Breast epithelium (tissue), 4 donors: Measurements from ENCODE around the gene TMEM132D. TPM values are rescaled to one million over a fixed set of nuclear protein-coding genes. Genes with fewer than 3 reads are reported as not detected.
"Not testable (repeated sequence)": the region's sequence is repeated elsewhere in the genome, so short reads cannot be mapped to it uniquely, and the experiment has no call there.

Experiments used
- DNase-seq, 2 donors: peaks; one replicate each; pipeline ENCODE4 v3.0.0-alpha.2; 2019; ENCODE audit warnings: low spot score in 2 of 2
- H3K27ac ChIP-seq, 2 donors: fragments of 200-600 bp; sonication (generic) in 1 of 2; one replicate each; pipeline ENCODE4 v1.5.1; 2016 to 2019; ENCODE audit warnings: mild to moderate bottlenecking in 1 of 2
- H3K27me3 ChIP-seq, 2 donors: fragments of 200-600 bp; sonication (generic) in 1 of 2; one replicate each; pipeline versions ENCODE4 v1.5.1 to v1.6.0; 2017 to 2019; ENCODE audit warnings: control low read depth in 1 of 2, mild to moderate bottlenecking in 1 of 2
- H3K36me3 ChIP-seq: fragments of 200-600 bp; one replicate; pipeline ENCODE4 v1.5.1; 2019
- H3K4me1 ChIP-seq, 2 donors: fragments of 200-600 bp; sonication (generic); one replicate each; pipeline ENCODE4 v1.5.1; 2016 to 2019; ENCODE audit warnings: control low read depth in 1 of 2
- H3K4me3 ChIP-seq, 3 donors: fragments of 200-600 bp; sonication (generic); 1 replicate in 2 of 3; 2 replicates in 1 of 3; pipeline ENCODE4 v1.5.1; 2016 to 2019; ENCODE audit warnings: mild to moderate bottlenecking in 3 of 3, moderate library complexity in 2 of 3
- H3K9me3 ChIP-seq, 2 donors: fragments of 200-600 bp; sonication (generic) in 1 of 2; one replicate each; pipeline ENCODE4 v1.5.1; 2016 to 2019; ENCODE audit warnings: control low read depth in 1 of 2
- POLR2A ChIP-seq: fragments of 450-650 bp; IDR thresholded peaks from one replicate; pipeline ENCODE4 v1.6.1; 2016; ENCODE audit warnings: antibody characterized with exemption, mild to moderate bottlenecking, moderate library complexity
- POLR2AphosphoS5 ChIP-seq, 3 donors: sonication (generic); formaldehyde crosslinking; IDR thresholded peaks; one replicate each; pipeline ENCODE4 v1.6.1; 2017; ENCODE audit warnings: antibody characterized with exemption in 3 of 3
- intact Hi-C: fragments of 100-400 bp; cut with DNase I; formaldehyde crosslinking; loops from one replicate; pipeline ENCODE4 v1.15.1; 2023; ENCODE audit warnings: low total_unique reads
- total RNA-seq, 3 donors: library from RNA; depleted of rRNA; stranded (reverse); fragments of >200 nt; gene quantifications; one replicate each; pipeline ENCODE4 v1.1.0, GENCODE V29; 2016
- TF ChIP-seq, protein P1 (sequence below), 3 donors: fragments of 450-650 bp; IDR thresholded peaks; one replicate each; pipeline ENCODE4 v1.5.1; 2016 to 2017; ENCODE audit warnings: antibody characterized with exemption in 3 of 3, mild to moderate bottlenecking in 3 of 3, moderate library complexity in 3 of 3

Gene TMEM132D
- total RNA-seq, 3 donors from 2014 or later = not detected

DNA sequence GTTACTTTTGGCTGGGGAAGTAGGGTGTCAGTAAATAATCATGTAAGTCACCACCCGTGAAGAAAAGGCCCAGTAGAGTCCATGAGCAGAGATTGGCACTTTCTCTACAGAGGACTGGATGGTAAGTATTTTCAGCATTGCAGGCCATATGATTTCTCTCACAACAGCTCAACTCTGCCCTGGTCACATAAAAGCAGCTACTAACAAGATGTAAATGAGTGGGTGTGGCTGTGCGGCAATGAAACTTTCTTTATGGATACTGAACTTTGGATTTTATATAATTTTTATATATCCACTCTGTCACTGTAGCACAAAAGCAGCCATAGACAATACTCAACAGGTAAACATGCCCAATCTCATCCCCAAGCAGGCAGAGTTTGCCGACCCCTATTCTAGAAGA, 706.9 kb downstream of the TMEM132D start:
- DNase-seq = no peak
- intact Hi-C loops = no loop called here

DNA sequence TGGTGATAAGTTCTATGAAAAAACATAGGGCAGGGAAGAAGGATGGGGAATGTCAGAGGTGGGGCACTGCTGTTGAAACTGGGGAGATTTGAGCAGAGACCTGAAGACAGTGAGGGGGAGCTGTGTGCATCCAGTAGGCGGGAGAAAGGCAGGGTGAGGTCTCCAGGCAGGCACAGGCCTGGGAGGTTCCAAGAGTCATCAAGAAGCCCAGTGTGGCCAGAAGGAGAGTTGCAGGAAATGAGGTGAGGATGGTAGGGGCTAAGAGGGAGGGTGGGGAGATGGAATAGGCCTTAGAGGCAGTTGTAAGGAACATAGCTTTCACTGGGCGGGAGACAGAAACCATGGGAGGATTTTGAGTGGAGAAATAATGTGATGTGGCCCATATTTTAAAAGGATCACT, 708.7 kb downstream of the TMEM132D start:
- H3K36me3 ChIP-seq = no peaks in the 10 kb centered on the region
- H3K9me3 ChIP-seq = peaks cover 8 to 22% of the 10 kb centered on the region in 2 donors
- DNase-seq = no peak
- no peaks in the 10 kb centered on the region for H3K27me3 ChIP-seq
- no peak overlapping the region for H3K4me3 ChIP-seq
- TF ChIP-seq, protein P1, sequence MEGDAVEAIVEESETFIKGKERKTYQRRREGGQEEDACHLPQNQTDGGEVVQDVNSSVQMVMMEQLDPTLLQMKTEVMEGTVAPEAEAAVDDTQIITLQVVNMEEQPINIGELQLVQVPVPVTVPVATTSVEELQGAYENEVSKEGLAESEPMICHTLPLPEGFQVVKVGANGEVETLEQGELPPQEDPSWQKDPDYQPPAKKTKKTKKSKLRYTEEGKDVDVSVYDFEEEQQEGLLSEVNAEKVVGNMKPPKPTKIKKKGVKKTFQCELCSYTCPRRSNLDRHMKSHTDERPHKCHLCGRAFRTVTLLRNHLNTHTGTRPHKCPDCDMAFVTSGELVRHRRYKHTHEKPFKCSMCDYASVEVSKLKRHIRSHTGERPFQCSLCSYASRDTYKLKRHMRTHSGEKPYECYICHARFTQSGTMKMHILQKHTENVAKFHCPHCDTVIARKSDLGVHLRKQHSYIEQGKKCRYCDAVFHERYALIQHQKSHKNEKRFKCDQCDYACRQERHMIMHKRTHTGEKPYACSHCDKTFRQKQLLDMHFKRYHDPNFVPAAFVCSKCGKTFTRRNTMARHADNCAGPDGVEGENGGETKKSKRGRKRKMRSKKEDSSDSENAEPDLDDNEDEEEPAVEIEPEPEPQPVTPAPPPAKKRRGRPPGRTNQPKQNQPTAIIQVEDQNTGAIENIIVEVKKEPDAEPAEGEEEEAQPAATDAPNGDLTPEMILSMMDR (IDR thresholded peaks at IDR 0.05) = no peak
- no peak overlapping the region for H3K27ac ChIP-seq
- H3K4me1 ChIP-seq = no peaks in the 10 kb centered on the region
- intact Hi-C loops = no loop called here

More for the DNA sequence above, 706.9 kb downstream of the TMEM132D start:
- H3K4me1 ChIP-seq = no peaks in the 10 kb centered on the region
- H3K27me3 ChIP-seq = no peaks in the 10 kb centered on the region
- H3K36me3 ChIP-seq = no peaks in the 10 kb centered on the region
- no peak overlapping the region for H3K27ac ChIP-seq
- peaks cover 8 to 27% of the 10 kb centered on the region in 2 donors for H3K9me3 ChIP-seq
- no peak overlapping the region for H3K4me3 ChIP-seq
- no peak for TF ChIP-seq POLR2AphosphoS5 (IDR thresholded peaks at IDR 0.05)
- TF ChIP-seq, protein P1 (IDR thresholded peaks at IDR 0.05) = no peak
- no peak for TF ChIP-seq POLR2A

DNA sequence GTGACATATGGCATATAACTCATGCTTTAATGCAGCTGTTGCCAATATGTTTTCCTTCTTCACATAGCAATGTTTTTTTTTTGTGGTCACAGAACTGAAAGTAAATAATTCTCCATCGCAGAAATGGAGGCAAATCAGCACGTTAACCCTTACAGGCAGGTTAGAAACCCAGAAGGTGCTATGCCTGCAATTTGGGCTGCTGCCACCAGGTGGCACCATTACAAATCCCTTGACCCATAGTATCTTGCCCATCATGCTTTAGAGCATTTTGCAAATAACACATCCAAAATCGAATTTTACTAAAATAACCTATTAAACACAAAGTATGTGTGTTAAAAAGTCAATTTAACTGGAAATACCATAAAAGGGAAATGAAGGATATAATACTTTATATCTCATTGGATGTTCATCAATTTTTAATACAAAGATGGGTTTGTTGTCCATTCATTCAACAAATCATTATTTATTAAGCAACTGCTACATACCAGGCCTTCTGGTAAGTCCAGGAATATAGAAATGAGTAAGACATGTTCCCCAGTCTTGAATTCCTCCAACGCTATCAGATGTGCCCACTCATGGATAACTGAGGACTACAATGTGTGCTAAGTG, 710.5 kb downstream of the TMEM132D start:
- Histone ChIP-seq H3K27me3 (no peaks in the 10 kb centered on the region), H3K9me3 (peaks cover 8 to 21% of the 10 kb centered on the region in 2 donors), H3K36me3 (no peaks in the 10 kb centered on the region), H3K4me1 (no peaks in the 10 kb centered on the region), H3K27ac (no peak overlapping the region), H3K4me3 (no peak overlapping the region)
- DNase-seq = no peak
- intact Hi-C loops = no loop called here
- TF ChIP-seq, protein P1 (IDR thresholded peaks at IDR 0.05) = peak in 1 of 3 donors; percentile 10
- TF ChIP-seq POLR2A = no peak

DNA sequence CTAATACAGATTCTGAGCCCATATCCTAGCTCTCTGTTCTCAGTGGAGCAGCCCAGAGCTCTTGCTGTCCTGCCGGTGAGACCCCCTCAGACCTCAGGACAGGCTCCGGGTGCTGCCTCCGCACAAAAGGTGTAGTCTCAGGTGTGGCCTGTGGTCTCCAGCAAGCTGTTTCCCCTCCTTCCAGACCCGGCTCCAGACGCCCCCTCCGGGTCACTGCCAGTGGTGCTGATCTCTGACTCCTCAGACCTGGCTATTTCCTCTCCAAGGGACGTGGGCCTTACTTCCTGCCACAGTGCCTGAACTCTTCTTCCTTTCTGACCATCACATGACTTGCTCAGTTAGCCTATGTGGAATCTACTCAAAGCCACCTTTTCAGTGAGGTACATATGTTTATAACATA, 713.0 kb downstream of the TMEM132D start:
- DNase-seq = no peak
- Histone ChIP-seq H3K36me3 (no peaks in the 10 kb centered on the region), H3K27ac (no peak overlapping the region), H3K4me1 (no peaks in the 10 kb centered on the region), H3K4me3 (no peak overlapping the region), H3K27me3 (no peaks in the 10 kb centered on the region), H3K9me3 (peaks cover 8 to 31% of the 10 kb centered on the region in 2 donors)
- TF ChIP-seq, protein P1 (IDR thresholded peaks at IDR 0.05) = no peak
- no peak for TF ChIP-seq POLR2AphosphoS5 (IDR thresholded peaks at IDR 0.05)
- no peak for TF ChIP-seq POLR2A
- intact Hi-C loops = no loop called here

DNA sequence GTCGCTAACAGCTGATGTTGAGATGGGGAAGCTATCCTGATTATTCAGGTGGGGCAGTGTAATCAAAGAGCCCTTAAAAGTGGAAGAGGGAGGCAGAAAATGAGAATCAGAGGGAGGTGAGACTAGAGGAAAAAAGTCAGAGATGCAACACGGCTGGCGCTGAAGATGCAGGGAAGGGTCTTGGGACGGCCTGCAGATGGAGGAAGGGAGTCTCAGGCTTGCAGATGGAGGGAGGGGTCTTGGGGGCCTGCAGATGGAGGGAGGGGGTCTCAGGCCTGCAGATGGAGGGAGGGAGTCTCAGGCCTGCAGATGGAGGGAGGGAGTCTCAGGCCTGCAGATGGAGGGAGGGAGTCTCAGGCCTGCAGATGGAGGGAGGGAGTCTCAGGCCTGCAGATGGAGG, 713.9 kb downstream of the TMEM132D start:
- H3K4me1 ChIP-seq, DNase-seq, H3K4me3 ChIP-seq, H3K27ac ChIP-seq, intact Hi-C loops, H3K36me3 ChIP-seq, H3K27me3 ChIP-seq: not testable (repeated sequence)
- H3K9me3 ChIP-seq = peaks cover 8 to 31% of the 10 kb centered on the region in 2 donors

DNA sequence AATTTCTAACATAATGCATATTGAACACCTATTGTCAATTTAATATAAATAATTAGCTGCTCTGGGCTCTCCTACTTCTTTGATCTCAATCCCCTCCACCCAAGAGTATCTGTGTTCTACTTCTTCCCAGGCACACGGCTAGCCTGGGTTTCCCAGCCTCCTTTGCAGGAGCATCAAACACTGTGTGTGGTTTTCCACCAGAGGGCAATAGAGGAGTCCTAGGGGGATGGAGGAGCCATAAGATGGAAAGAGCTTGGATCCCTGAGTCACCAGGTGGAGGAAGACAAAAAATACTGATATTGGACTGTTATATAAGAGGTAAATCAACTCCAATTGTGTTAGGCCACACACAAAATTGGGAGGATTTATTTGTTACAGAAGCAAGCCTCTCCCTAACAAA, 716.9 kb downstream of the TMEM132D start:
- TF ChIP-seq POLR2A = no peak
- TF ChIP-seq POLR2AphosphoS5 (IDR thresholded peaks at IDR 0.05) = no peak
- TF ChIP-seq, protein P1 (IDR thresholded peaks at IDR 0.05) = no peak
- no peaks in the 10 kb centered on the region for H3K4me1 ChIP-seq
- intact Hi-C loops = no loop called here
- no peaks in the 10 kb centered on the region for H3K27me3 ChIP-seq
- peaks cover 0 to 16% of the 10 kb centered on the region in 2 donors for H3K9me3 ChIP-seq
- H3K27ac ChIP-seq = no peak overlapping the region
- DNase-seq = no peak
- H3K36me3 ChIP-seq = no peaks in the 10 kb centered on the region
- H3K4me3 ChIP-seq = no peak overlapping the region
